CMK (cell line): Measurements from ENCODE around the gene VPS35L.
A peak's percentile ranks its signal among the peaks of the same experiment; 100 is the strongest.
"Not testable (repeated sequence)": the region's sequence is repeated elsewhere in the genome, so short reads cannot be mapped to it uniquely, and the experiment has no call there.

Experiments
- DNase-seq: peaks from one replicate; pipeline ENCODE4 v3.0.0-alpha.2; 2010; ENCODE audit warnings: low read depth

VPS35L gene

GRCh38 chr16:19712418-19713058 lies 157.0 kb downstream of the VPS35L start:
- no peak for DNase-seq

GRCh38 chr16:19713697-19714096 lies 158.2 kb downstream of the VPS35L start:
- DNase-seq, result no peak

GRCh38 chr16:19715566-19715965 lies 160.1 kb downstream of the VPS35L start:
- DNase-seq, result no peak

- no peak for DNase-seq
Measured at GRCh38 chr16:19716183-19716582, 160.7 kb downstream of the VPS35L start.

- DNase-seq, result not testable (repeated sequence)
Measured at GRCh38 chr16:19716728-19717127, 161.2 kb downstream of the VPS35L start.

GRCh38 chr16:19717314-19717713 lies 161.8 kb downstream of the VPS35L start:
- DNase-seq, result no peak

- peak; percentile 69 for DNase-seq
Measured at GRCh38 chr16:19717741-19718623, 162.5 kb downstream of the VPS35L start, which contains the start of the genes IQCK and KNOP1. Gene IQCK (plus strand): TSS chr16:19718271. CDS start chr16:19718307, 36 bp downstream. Gene KNOP1 (minus strand): TSS chr16:19718227. CDS start chr16:19715035, 3,192 bp downstream.

GRCh38 chr16:19718624-19718965 lies 163.1 kb downstream of the VPS35L start:
- no peak for DNase-seq

GRCh38 chr16:19722269-19722952 lies 166.9 kb downstream of the VPS35L start:
- DNase-seq, result peak; percentile 36

- DNase-seq, result no peak
Measured at GRCh38 chr16:19722981-19723380, 167.5 kb downstream of the VPS35L start.

- DNase-seq, result no peak
Measured at GRCh38 chr16:19728636-19728965, 173.1 kb downstream of the VPS35L start.

- no peak for DNase-seq
Measured at GRCh38 chr16:19733551-19733950, 178.0 kb downstream of the VPS35L start.

GRCh38 chr16:19735074-19735867 lies 179.8 kb downstream of the VPS35L start:
- no peak for DNase-seq

- DNase-seq, result no peak
Measured at GRCh38 chr16:19737306-19738038, 182.0 kb downstream of the VPS35L start.

GRCh38 chr16:19741354-19741753 lies 185.9 kb downstream of the VPS35L start:
- DNase-seq, result no peak

GRCh38 chr16:19743816-19744159 lies 188.3 kb downstream of the VPS35L start:
- no peak for DNase-seq

GRCh38 chr16:19744670-19745069 lies 189.2 kb downstream of the VPS35L start:
- DNase-seq, result no peak

- DNase-seq, result no peak
Measured at GRCh38 chr16:19745286-19746010, 189.9 kb downstream of the VPS35L start.

GRCh38 chr16:19746561-19746960 lies 191.1 kb downstream of the VPS35L start:
- no peak for DNase-seq

- DNase-seq, result no peak
Measured at GRCh38 chr16:19748389-19749168, 193.1 kb downstream of the VPS35L start.
